HG03558 (cell line): ENCODE measurements around the gene RTN4RL2.

Experiments used
- ATAC-seq: cut with Tn5 transposase; IDR thresholded peaks from one replicate; pipeline ENCODE4 v1.9.1; 2021; ENCODE audit warnings: moderate number of reproducible peaks; ENCODE audit not compliant: unreplicated experiment; ENCODE audit errors: extremely low read depth

Gene RTN4RL2

DNA sequence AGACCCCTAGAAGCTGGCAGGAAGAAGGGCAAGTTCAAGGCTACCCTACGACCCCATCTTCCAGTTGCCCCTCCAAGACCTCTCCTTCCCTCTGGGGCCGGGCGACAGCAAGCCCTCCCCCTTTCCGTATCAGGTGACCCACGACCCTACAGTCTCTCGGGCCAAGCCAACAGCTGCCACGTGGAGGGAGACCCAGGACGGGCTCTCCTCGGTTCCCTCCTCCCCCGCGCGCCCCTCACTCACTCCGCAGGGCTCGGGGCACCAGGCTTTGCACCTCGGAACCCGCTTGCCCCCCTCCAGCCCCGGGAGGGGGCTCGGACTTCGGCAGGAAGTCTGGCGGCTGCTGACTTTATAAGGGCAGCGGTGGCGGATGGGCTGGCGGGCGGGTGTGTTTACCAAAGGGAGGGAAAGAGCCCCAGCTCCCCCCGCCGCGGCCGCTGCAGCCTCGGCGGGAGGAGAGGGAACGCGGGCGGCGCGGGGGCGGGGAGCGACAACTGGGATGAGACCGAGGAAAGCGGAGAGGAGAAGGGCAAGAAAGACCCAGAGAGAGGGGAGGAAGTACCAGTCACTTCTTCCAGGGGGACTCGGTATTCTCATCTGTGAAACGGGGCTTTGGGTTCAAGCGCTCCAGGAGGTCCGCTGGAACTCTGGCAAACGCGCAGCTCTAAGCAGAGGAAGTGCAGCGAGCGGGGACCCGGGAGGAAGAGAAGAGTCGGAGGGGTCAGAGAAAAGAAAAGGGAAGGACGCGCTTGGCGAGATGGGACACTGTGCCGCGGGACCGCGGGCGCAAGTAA, 54.4 kb downstream of the RTN4RL2 start:
- no peak for ATAC-seq

DNA sequence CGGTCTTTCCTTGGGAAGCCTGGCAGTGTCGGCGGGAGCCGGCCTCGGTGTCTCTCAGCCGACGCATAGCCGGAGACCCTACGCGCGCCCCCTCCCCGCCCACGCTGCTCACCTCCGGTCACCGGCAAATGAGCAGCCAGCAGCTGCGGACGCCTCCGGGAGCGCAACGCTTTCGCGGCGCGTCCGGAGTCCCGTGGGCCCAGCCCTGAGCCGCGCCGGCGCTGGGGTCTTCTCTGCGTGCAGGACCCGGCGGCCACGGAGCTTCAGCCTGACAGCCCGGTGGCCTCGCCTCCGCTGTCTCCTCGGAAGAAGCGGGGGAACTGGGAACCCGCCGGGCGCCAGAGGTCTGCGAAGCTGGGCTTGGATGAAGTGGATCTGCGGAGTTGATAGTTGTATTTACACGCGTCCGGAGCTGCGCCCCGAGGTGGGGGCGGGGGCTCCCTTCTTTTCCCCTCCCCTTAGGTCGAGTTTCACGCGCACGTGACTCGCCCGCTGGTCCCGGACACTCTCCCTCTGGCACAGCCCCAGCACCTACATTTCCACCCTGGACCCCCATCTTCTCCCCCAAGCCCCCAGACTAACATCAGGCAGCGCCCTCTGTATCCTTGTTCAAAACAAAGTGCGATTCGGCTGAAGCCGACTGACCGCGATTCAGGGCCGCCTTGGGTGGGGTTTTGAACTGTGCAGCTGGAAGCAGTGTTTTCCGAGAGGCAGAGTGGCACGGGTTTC, 55.2 kb downstream of the RTN4RL2 start, which contains the start of gene SLC43A1:
SLC43A1 (minus strand) TSS at position 371 of the 729 bp plus-strand sequence. CDS start 1,591 bp downstream, outside the sequence.
- ATAC-seq: no peak

DNA sequence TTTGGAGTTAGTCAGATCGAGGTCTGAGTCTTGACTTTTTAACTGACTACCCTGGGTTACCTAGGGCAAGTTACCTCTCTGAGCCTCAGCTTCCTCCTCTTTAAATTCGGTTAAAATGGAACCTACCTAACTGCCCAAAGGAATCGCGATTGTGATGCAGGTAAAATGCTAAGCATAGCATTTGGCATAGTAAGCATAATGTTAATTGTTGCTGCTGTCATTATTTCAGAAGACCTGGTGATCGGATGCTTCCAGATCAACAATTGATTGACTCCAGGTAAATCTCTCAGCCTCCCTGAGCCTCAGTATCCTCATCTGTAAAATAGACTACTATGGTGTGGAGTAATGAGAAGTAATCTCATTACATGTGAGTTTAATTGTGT, 55.7 kb downstream of the RTN4RL2 start:
- no peak for ATAC-seq

DNA sequence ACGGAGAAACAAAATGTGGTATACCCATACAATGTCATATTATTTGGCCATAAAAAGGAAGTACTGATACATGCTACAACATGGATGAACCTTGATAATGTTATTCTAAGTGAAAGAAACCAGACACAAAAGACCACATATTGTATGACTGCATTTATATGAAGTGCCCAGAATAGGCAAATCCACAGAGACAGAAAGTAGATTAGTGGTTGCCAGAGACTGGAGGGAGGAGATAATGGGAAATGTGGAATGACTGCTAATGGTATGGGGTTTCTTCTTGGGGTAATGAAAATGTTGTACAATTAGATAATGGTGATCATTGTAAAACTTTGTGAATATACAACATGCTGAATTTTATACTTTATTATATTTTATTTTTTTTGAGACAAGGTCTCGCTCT, 60.8 kb downstream of the RTN4RL2 start:
- ATAC-seq: no peak

GRCh38 chr11:57523419-57523818, 63.1 kb downstream of the RTN4RL2 start:
- no peak for ATAC-seq
